GM18526 (cell line): Measurements from ENCODE around the gene CD58.
A peak's percentile ranks its signal among the peaks of the same experiment; 100 is the strongest.

ENCODE experiments used
- POLR2A ChIP-seq: IDR thresholded peaks from 3 replicates; pipeline ENCODE4 v1.6.1; 2011; ENCODE audit not compliant: insufficient read length; ENCODE audit errors: extremely low read depth

CD58 gene

GRCh38 chr1:116570358-116571214 is at the start of gene CD58:
Gene CD58, minus strand, starts transcription at chr1:116571026. Its CDS starts 54 bp downstream, at chr1:116570972.
- peak; percentile 92 for TF ChIP-seq POLR2A

DNA sequence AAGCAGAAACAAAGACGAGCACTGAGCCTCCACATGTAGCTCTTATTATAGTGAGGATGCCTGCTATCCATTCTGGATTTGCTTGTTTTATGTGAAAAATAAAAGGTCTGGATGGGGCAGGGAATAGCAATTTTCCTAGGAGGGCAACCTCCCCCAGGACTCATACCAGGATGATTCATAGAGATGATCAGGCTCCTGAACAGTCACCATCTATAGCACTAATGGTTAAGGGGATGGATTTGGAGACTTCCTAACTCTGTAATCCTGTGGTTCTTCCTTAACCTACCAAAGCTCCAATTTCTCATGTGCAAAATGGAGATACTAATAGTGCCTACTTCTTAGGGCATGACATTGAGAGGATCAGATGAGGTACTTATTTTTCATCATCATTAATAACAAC is 34.5 kb upstream of the CD58 start:
- TF ChIP-seq POLR2A, result no peak

DNA sequence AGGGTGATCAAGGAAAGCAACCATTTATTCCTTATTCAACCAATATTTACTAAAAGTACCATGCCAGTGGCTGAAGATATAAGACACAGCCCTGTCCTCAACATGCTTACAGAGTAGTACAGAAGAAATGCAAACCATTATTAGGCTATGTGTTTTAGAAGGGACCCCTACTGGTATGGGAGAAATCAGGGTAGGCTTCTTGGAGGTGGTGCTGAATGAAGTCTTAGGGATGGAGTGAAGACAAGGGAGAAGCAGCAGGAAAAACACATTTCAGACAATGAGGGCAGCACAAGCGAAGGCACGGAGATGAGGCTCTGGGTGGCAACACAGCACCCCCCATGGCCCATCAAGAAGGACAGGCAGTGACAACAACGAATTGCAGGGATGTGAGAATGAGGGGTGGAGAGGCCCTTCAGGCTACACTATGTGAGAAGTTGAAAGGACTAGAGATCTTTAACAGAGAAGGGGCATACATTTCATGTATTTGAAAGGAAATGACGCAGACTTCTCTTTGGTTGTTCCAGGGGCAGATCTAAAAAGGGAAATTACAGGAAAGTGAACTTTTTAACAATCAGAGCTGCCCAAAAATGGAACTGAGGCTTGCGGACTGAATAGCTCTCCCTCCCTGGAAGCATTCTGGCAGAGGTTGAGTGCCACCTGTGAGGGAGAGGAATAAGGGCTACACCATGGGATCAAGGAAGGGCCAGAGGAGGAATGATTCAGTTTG is 16.8 kb upstream of the CD58 start:
- no peak for TF ChIP-seq POLR2A

DNA sequence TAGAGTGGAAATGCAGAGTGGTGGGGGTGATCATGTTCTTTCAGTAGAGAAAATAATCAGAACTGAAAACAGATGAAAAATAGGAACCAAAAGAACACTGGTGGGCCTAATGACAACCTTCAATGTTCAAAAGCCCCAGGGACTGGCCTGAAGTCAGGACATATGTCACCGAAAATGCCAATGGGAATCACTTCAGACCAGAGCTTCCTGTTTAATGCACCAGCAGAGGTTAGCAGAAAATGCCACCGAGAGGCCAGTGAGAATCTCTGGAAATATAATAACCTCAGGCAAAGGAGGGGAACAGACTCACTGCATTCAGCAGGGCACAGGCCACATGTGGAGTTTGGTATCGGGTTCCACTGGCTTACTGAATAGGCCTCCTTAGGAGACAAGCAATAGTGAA is 15.9 kb upstream of the CD58 start:
- TF ChIP-seq POLR2A, result no peak

DNA sequence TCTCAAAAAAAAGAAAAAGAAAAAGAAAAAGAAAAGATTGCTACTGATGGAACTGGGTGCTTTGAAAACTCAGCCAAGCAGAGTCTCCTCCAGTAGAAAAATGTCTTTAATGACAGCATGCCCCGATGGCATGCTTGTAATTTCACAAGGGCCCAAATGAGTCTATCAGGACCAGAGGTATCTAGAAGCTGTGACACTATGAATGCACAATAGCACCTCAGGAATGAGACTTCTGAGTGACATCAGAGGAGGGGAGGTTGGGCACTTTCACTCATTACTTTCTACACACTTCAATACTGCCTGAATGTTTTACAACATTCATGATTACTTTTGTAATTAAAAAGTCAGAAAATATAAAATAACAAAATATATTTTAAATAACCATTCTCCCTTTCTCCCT is 15.1 kb upstream of the CD58 start:
- no peak for TF ChIP-seq POLR2A

GRCh38 chr1:116581323-116581885 is 10.6 kb upstream of the CD58 start:
- no peak for TF ChIP-seq POLR2A

DNA sequence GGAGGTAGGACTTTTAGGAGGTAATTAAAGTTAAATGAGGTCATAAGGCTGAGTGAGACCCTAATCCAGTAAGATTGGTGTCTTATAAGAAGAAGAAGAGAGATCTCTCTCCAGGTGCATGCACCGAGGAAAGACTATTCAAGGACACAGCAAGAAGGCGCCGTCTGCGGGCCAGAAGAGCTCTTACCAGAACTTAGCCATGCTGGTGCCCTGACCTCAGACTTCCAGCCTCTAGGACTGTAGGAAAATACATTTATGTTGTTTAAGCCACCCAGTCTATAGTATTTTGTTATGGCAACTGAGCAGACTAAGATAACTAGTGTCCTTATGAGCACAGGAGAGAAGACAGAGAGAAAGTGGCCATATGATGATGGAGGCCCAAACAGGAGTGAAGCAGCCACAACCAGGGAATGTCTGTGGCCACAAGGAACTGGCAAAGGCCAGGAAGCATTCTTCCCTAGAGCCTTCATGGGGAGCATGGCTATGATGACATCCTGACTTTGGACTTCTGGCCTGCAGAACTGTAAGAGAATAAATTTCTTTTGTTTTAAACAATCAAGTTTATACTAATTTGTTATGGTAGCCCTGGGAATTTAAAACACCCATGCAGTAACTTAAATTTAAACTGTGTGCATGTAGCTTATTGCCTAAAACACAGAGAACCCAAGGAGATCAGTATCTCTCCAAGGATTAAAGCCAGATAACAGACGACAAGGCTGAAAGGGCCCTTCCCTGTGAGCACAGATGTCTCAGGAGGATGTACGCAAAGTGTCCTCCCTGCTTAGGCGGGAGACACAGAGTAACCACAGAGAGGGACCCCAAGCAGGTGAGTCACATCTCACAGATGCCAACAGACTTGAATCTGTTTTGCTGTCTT is 9.9 kb upstream of the CD58 start:
- no peak for TF ChIP-seq POLR2A

DNA sequence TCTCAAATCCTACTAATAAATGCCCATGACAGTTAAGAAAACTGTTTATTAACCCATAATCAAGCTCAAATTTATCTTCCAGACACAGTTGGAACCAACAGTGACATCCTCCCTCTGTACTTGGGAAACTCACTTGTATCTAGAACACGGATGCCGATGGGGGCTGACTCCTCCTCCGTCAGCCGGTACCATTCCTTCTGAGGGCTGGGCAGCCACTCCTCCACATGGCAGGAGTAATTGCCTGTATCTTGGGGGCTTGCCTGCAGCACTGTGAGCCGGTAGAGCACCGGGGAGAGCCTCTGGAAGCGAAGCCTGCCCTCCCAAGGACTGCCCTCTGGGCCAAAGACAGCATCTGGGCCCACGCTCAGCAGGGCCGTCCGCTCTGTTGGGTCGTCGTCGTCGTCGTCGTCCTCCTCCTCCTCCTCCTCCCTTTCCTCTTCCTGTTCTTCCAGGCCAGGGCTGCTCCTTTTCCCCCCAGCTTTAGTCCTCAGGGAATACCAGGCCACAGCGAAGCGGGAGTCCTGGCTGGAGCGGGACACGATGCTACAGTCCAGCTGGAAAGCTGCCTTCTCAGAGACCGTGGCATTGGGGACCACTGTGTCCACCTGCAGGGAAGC is 8.5 kb upstream of the CD58 start:
- TF ChIP-seq POLR2A, result no peak

DNA sequence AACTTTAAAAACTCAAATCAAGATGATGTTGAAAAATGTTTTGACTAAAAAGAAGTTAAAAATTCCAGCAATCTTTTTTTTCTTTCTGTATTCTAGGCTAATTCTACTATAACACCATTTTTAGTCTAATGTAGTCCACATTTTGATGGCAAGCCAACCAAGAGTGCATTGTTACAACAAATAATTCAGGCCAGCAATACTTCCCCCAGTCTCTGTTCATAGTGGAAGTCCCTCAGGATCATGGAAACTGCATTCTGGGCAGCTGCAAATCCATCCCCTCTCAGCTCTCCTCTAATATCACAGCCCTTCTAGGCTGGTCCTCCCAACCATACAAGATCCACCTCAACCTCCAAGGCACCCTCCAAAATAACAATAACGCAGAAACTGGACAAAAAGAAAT is 7.8 kb upstream of the CD58 start:
- no peak for TF ChIP-seq POLR2A

- no peak for TF ChIP-seq POLR2A
Observed at GRCh38 chr1:116577759-116578314, 7.0 kb upstream of the CD58 start.

- no peak for TF ChIP-seq POLR2A
Observed at GRCh38 chr1:116574581-116575291, 3.9 kb upstream of the CD58 start.

DNA sequence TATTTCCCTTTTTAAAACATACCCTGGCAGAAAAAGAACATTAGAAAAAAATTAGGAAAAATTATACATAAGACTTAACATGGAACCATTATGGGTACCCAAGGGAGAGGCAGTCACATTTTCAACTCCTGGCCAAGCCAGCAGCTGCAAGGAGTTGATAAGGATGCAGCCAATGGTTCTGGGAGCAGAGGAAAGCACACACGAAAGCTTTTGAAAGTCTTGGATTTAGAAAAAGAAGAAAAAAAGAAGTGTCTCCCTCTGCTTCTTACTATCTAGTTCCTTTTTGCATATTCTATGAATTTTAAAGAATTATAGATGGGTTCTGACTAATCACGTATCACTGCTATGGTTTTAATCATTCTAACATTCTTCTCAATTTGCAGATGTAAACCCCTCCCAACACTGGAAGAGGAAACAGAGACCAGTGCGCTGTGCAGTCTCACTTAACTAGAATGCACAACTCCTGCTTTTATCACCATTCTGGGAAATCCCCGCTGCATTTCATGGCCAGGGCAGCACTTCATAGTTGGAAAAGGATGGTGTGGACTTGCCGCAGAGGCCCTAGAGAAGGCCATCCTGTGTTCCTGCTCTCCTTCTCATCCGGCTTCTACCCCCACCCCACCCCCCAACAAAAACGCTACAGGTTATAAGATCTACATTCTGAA is 2.7 kb upstream of the CD58 start:
- no peak for TF ChIP-seq POLR2A

GRCh38 chr1:116572771-116573430 is 2.1 kb upstream of the CD58 start:
- TF ChIP-seq POLR2A, result no peak
